GM19324 (cell line): ENCODE results near the gene MYH13.

Source experiments
- ATAC-seq: cut with Tn5 transposase; IDR thresholded peaks from one replicate; pipeline ENCODE4 v1.9.1; 2021; ENCODE audit warnings: mild to moderate bottlenecking, moderate library complexity; ENCODE audit not compliant: unreplicated experiment, low FRiP score

The MYH13 gene

GRCh38 chr17:10352893-10353292, 19.9 kb downstream of the MYH13 start:
- ATAC-seq = no peak

GRCh38 chr17:10349403-10349802, 23.4 kb downstream of the MYH13 start:
- no peak for ATAC-seq

- ATAC-seq = no peak
Measured at GRCh38 chr17:10344816-10345215, 28.0 kb downstream of the MYH13 start.

- no peak for ATAC-seq
Measured at GRCh38 chr17:10339051-10339450, 33.8 kb downstream of the MYH13 start.

- ATAC-seq = no peak
Measured at GRCh38 chr17:10337976-10338375, 34.8 kb downstream of the MYH13 start.

GRCh38 chr17:10337136-10337535, 35.7 kb downstream of the MYH13 start:
- ATAC-seq = no peak

GRCh38 chr17:10336393-10336792, 36.4 kb downstream of the MYH13 start:
- ATAC-seq = no peak

GRCh38 chr17:10332515-10332914, 40.3 kb downstream of the MYH13 start:
- ATAC-seq = no peak

GRCh38 chr17:10328971-10329923, 43.6 kb downstream of the MYH13 start:
- no peak for ATAC-seq

- no peak for ATAC-seq
Measured at GRCh38 chr17:10328206-10328605, 44.6 kb downstream of the MYH13 start.

- no peak for ATAC-seq
Measured at GRCh38 chr17:10327640-10328039, 45.2 kb downstream of the MYH13 start.

GRCh38 chr17:10325031-10325695, 47.6 kb downstream of the MYH13 start:
- ATAC-seq = no peak

- ATAC-seq = no peak
Measured at GRCh38 chr17:10323812-10324610, 48.8 kb downstream of the MYH13 start.

GRCh38 chr17:10318535-10318934, 54.3 kb downstream of the MYH13 start:
- no peak for ATAC-seq

- ATAC-seq = no peak
Measured at GRCh38 chr17:10317543-10317834, 55.3 kb downstream of the MYH13 start.

GRCh38 chr17:10316801-10317542, 55.8 kb downstream of the MYH13 start:
- ATAC-seq = no peak

- ATAC-seq = no peak
Measured at GRCh38 chr17:10314329-10314728, 58.5 kb downstream of the MYH13 start.

GRCh38 chr17:10313037-10313672, 59.7 kb downstream of the MYH13 start:
- ATAC-seq = no peak

GRCh38 chr17:10311131-10311530, 61.7 kb downstream of the MYH13 start:
- ATAC-seq = no peak
